ENCODE measurements around the gene SMIM22.

DNA sequence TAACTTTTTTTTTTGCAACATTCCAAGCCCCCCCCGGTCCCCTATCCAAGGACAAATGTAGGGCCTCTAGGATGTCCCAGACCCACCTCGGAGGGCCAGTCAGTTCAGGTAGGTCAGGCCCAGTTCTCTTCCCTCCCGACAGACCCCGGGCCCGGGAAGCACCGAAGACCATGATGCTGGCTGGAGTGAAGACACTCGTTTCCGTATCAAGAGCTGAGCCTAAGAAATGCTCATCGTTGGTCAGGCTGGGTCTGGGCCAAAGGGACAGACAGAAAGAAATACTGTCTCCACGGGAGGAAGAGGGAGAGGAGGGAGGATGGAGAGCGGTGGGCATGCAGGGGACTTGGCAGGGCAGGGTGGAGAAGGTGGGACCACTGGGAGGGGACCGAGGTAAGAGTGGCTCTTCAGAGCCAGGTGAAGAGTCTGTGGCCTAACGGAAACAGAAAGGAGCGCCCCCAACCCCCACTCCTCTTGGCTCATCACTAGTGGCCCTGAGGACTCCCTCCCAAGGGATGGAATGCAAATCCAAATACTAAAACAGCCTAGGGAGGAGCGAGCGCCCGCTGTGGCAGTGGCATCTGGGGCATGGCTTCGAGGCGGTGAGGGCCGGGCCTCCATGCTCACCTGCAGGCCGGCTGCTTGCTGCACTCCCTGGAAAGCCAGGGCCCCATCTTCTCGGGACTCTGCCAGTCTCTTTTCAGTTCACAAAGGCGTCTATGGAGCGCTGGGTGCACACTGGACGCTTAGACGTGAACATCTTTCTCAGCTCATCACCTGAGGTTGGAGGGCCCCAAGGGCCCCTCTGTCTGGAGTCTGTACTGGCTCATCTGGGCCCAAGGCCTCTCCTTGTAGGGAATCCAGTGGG lies 9.0 kb downstream of the SMIM22 start:
- TF ChIP-seq, protein P1, sequence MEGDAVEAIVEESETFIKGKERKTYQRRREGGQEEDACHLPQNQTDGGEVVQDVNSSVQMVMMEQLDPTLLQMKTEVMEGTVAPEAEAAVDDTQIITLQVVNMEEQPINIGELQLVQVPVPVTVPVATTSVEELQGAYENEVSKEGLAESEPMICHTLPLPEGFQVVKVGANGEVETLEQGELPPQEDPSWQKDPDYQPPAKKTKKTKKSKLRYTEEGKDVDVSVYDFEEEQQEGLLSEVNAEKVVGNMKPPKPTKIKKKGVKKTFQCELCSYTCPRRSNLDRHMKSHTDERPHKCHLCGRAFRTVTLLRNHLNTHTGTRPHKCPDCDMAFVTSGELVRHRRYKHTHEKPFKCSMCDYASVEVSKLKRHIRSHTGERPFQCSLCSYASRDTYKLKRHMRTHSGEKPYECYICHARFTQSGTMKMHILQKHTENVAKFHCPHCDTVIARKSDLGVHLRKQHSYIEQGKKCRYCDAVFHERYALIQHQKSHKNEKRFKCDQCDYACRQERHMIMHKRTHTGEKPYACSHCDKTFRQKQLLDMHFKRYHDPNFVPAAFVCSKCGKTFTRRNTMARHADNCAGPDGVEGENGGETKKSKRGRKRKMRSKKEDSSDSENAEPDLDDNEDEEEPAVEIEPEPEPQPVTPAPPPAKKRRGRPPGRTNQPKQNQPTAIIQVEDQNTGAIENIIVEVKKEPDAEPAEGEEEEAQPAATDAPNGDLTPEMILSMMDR (IDR thresholded peaks at IDR 0.05): no peak
- TF ChIP-seq POLR2AphosphoS5 (IDR thresholded peaks at IDR 0.05) (no peak), POLR2A (IDR thresholded peaks at IDR 0.05) (no peak)

All from upper lobe of left lung (tissue), 4 donors.